ENCODE data around the gene TIGIT. TPM values are rescaled to one million over a fixed set of nuclear protein-coding genes. Genes with fewer than 3 reads are reported as not detected.

The TIGIT gene
- total RNA-seq, 3 donors from 2014 or later (not counting 1 experiment from before 2014, with no cell fraction given) = 24.9 to 52.3 (median 43.9) TPM

DNA sequence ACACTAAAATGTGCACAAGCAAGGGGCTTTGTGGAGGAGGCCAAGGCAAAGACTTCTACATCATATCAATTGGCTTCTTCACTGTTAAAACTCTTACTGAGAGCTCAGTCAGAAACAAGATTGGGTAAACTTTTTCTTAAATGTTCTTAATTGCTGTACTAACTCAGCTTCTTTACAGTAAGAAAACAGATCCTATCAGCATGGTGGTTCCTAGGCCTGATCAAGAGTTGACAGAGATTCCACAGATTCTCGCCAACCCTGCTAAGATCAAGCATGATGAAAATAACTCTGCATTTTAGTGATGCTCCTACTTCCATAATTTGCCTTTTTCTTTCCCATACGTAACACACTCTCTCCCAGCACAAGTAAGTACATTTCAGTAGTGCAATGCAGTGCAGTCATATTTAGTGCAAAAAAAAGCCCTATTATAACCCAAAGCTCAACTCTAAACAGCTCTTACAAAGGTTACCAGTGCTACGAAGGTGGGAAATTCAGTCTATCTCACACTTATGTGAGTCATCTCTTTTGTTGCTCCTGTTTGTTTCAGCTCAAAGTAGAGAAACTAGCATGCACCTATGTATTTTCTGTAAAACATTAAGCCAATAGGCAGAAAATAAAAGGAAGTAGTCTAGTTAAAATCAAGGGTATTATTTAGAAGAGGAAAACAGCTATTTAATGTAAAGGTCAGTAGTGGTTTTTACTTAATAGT lies 29.9 kb downstream of the TIGIT start:
- Histone ChIP-seq H3K27me3 (ENCODE audit: control insufficient read depth, insufficient read depth, low read length) (no peaks in the 10 kb centered on the region), H3K27ac (ENCODE audit: low read length) (peak overlapping the region; percentile 57), H3K4me1 (ENCODE audit: control insufficient read depth, insufficient read depth, low read length) (peaks cover 5% of the 10 kb centered on the region), H3K9me3 (ENCODE audit: control insufficient read depth, insufficient read depth, low read length) (no peaks in the 10 kb centered on the region), H3K36me3 (ENCODE audit: control insufficient read depth, insufficient read depth, low read length) (no peaks in the 10 kb centered on the region), H3K4me3 (ENCODE audit: low read length) (no peak overlapping the region)
- 57% methylated on average over 3 of the region's 3 CpGs for WGBS (ENCODE audit: insufficient coverage)
- Mint-ChIP-seq H3K4me3 (peak overlapping the region; percentile 21), H3K27me3 (ENCODE audit: low read depth in 2 of 2) (no peaks in the 10 kb centered on the region), H3K36me3 (no peaks in the 10 kb centered on the region), H3K27ac (peak overlapping the region; percentile 82 to 86), H3K4me1 (peaks cover 49 to 52% of the 10 kb centered on the region in 2 donors), H3K9me3 (no peaks in the 10 kb centered on the region)
- intact Hi-C loops (cut with micrococcal nuclease) = loop anchor here (2.0 kb wide), 1 partner anchor 33 kb away; no protein-coding TSS in a partner anchor
- ATAC-seq = peak; percentile 87 to 92 (median 91)
- TF ChIP-seq, protein P1, sequence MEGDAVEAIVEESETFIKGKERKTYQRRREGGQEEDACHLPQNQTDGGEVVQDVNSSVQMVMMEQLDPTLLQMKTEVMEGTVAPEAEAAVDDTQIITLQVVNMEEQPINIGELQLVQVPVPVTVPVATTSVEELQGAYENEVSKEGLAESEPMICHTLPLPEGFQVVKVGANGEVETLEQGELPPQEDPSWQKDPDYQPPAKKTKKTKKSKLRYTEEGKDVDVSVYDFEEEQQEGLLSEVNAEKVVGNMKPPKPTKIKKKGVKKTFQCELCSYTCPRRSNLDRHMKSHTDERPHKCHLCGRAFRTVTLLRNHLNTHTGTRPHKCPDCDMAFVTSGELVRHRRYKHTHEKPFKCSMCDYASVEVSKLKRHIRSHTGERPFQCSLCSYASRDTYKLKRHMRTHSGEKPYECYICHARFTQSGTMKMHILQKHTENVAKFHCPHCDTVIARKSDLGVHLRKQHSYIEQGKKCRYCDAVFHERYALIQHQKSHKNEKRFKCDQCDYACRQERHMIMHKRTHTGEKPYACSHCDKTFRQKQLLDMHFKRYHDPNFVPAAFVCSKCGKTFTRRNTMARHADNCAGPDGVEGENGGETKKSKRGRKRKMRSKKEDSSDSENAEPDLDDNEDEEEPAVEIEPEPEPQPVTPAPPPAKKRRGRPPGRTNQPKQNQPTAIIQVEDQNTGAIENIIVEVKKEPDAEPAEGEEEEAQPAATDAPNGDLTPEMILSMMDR (IDR thresholded peaks at IDR 0.05) = no peak
- peak in 1 of 2 donors; percentile 46 for DNase-seq

DNA sequence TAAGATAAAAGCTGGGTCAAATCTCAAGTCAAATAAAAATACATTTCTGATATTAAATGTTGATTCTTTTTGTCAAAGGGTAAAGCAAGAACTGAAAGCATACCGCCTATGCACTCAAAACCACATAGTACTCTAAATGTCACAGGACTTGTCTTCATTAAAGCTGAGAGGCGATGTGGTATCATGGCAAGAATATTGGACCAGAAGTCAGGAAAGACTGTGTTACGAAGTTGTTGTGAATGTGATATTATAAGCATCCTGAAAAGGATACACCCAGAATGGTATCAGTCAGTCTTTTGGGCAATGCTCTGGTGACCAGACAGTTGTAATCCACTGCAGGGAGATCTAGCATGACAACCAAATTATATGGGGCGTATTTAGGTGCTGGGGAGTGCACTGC lies 33.8 kb downstream of the TIGIT start:
- Mint-ChIP-seq H3K4me3 (peak overlapping the region; percentile 37), H3K4me1 (peaks cover 50 to 58% of the 10 kb centered on the region in 2 donors), H3K36me3 (no peaks in the 10 kb centered on the region), H3K9me3 (no peaks in the 10 kb centered on the region), H3K27ac (peak overlapping the region; percentile 69 to 74), H3K27me3 (ENCODE audit: low read depth in 2 of 2) (no peaks in the 10 kb centered on the region)
- Histone ChIP-seq H3K9me3 (ENCODE audit: control insufficient read depth, insufficient read depth, low read length) (no peaks in the 10 kb centered on the region), H3K27me3 (ENCODE audit: control insufficient read depth, insufficient read depth, low read length) (no peaks in the 10 kb centered on the region), H3K27ac (ENCODE audit: low read length) (peak overlapping the region; percentile 19), H3K4me1 (ENCODE audit: control insufficient read depth, insufficient read depth, low read length) (peaks cover 5% of the 10 kb centered on the region), H3K4me3 (ENCODE audit: low read length) (no peak overlapping the region), H3K36me3 (ENCODE audit: control insufficient read depth, insufficient read depth, low read length) (no peaks in the 10 kb centered on the region)
- TF ChIP-seq, protein P1 (IDR thresholded peaks at IDR 0.05) = no peak
- WGBS (ENCODE audit: insufficient coverage) = 58% methylated on average over 3 of the region's 4 CpGs
- DNase-seq (no peak), ATAC-seq (peak in 2 of 3 donors; percentile 41 to 44)
- intact Hi-C loops (cut with micrococcal nuclease) = no loop called here

DNA sequence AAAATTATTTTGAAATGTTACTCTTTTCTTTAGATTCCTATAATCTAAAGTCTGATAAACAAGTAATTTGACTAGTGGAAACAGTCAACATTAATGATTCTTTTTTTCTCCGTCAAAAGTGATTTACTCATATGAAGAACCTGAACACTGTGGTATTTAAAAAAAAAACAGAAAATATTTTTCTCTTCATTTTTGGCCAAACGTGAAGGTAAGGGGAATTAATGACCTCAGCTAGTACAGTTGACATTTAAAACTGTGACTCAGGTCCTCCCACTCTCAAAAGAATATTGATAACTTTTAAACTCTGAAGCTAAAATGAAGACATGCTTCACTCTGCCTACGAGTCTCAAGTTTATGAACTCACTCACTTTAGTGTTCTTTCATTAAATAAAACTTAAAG lies 34.5 kb downstream of the TIGIT start:
- H3K4me1 ChIP-seq (ENCODE audit: control insufficient read depth, insufficient read depth, low read length) = peaks cover 7% of the 10 kb centered on the region
- H3K4me3 ChIP-seq (ENCODE audit: low read length) = no peak overlapping the region
- WGBS (ENCODE audit: insufficient coverage) = 50% methylated on average over 1 of the region's 3 CpGs
- no peaks in the 10 kb centered on the region for H3K36me3 ChIP-seq (ENCODE audit: control insufficient read depth, insufficient read depth, low read length)
- DNase-seq (no peak), ATAC-seq (no peak)
- Mint-ChIP-seq H3K27ac (peak overlapping the region in 1 of 2 donors; percentile 28), H3K4me1 (peaks cover 49 to 61% of the 10 kb centered on the region in 2 donors), H3K9me3 (no peaks in the 10 kb centered on the region), H3K27me3 (ENCODE audit: low read depth in 2 of 2) (no peaks in the 10 kb centered on the region), H3K36me3 (no peaks in the 10 kb centered on the region), H3K4me3 (no peak overlapping the region)
- no peak overlapping the region for H3K27ac ChIP-seq (ENCODE audit: low read length)
- H3K27me3 ChIP-seq (ENCODE audit: control insufficient read depth, insufficient read depth, low read length) = no peaks in the 10 kb centered on the region
- TF ChIP-seq, protein P1 (IDR thresholded peaks at IDR 0.05) = no peak
- no peaks in the 10 kb centered on the region for H3K9me3 ChIP-seq (ENCODE audit: control insufficient read depth, insufficient read depth, low read length)
- intact Hi-C loops (cut with micrococcal nuclease) = no loop called here
